ENCODE measurements around the gene RARB. TPM values are rescaled to one million over a fixed set of nuclear protein-coding genes. Genes with fewer than 3 reads are reported as not detected.
A peak's percentile ranks its signal among the peaks of the same experiment; 100 is the strongest.

Gene RARB
- total and polyA plus RNA-seq, 9 donors: 12.0 to 23.2 (median 16.1) TPM

GRCh38 chr3:25586553-25586952 is 158.5 kb downstream of the RARB start:
- Histone ChIP-seq H3K9me3 (replicated peaks; ENCODE audit: control insufficient read depth, low read depth, low read length) (peaks cover 3% of the 10 kb centered on the region), H3K27ac (ENCODE audit: low read length) (no peak overlapping the region)
- 78% methylated on average over 10 of the region's 11 CpGs for WGBS (ENCODE audit: insufficient coverage)

GRCh38 chr3:25587094-25587493 is 159.0 kb downstream of the RARB start:
- peaks cover 11% of the 10 kb centered on the region for H3K36me3 ChIP-seq (ENCODE audit: control insufficient read depth, insufficient read depth, low read length)
- no peaks in the 10 kb centered on the region for H3K27me3 ChIP-seq (ENCODE audit: control insufficient read depth, insufficient read depth, low read length)
- no peak overlapping the region for H3K27ac ChIP-seq (ENCODE audit: low read length)
- peak; percentile 38 for DNase-seq
- no peaks in the 10 kb centered on the region for H3K4me1 ChIP-seq (ENCODE audit: control insufficient read depth, insufficient read depth, low read length)
- WGBS (ENCODE audit: insufficient coverage): no CpG with 5 or more reads among the region's 1 CpG
- H3K9me3 ChIP-seq (replicated peaks; ENCODE audit: control insufficient read depth, low read depth, low read length): no peaks in the 10 kb centered on the region
- H3K4me3 ChIP-seq (ENCODE audit: low read length): no peak overlapping the region

More at GRCh38 chr3:25586553-25586952, 158.5 kb downstream of the RARB start:
- no peak overlapping the region for H3K4me3 ChIP-seq (ENCODE audit: low read length)
- H3K27me3 ChIP-seq (ENCODE audit: control insufficient read depth, insufficient read depth, low read length): no peaks in the 10 kb centered on the region
- H3K4me1 ChIP-seq (ENCODE audit: control insufficient read depth, insufficient read depth, low read length): no peaks in the 10 kb centered on the region
- no peak for DNase-seq
- peaks cover 16% of the 10 kb centered on the region for H3K36me3 ChIP-seq (ENCODE audit: control insufficient read depth, insufficient read depth, low read length)

GRCh38 chr3:25587526-25587925 is 159.5 kb downstream of the RARB start:
- 51% methylated on average over 3 of the region's 5 CpGs for WGBS (ENCODE audit: insufficient coverage)
- no peak for DNase-seq
- Histone ChIP-seq H3K27me3 (ENCODE audit: control insufficient read depth, insufficient read depth, low read length) (no peaks in the 10 kb centered on the region), H3K4me3 (ENCODE audit: low read length) (no peak overlapping the region), H3K36me3 (ENCODE audit: control insufficient read depth, insufficient read depth, low read length) (peaks cover 7% of the 10 kb centered on the region), H3K4me1 (ENCODE audit: control insufficient read depth, insufficient read depth, low read length) (peaks cover 2% of the 10 kb centered on the region), H3K27ac (ENCODE audit: low read length) (no peak overlapping the region), H3K9me3 (replicated peaks; ENCODE audit: control insufficient read depth, low read depth, low read length) (no peaks in the 10 kb centered on the region)

- no peak overlapping the region for H3K27ac ChIP-seq (ENCODE audit: low read length)
- WGBS (ENCODE audit: insufficient coverage): 100% methylated on average over 1 of the region's 2 CpGs
Observed at GRCh38 chr3:25587975-25588374, 159.9 kb downstream of the RARB start.

GRCh38 chr3:25588441-25589103 is 160.5 kb downstream of the RARB start:
- H3K36me3 ChIP-seq (ENCODE audit: control insufficient read depth, insufficient read depth, low read length): peaks cover 2% of the 10 kb centered on the region
- no peaks in the 10 kb centered on the region for H3K27me3 ChIP-seq (ENCODE audit: control insufficient read depth, insufficient read depth, low read length)
- no peak overlapping the region for H3K4me3 ChIP-seq (ENCODE audit: low read length)
- no peaks in the 10 kb centered on the region for H3K9me3 ChIP-seq (replicated peaks; ENCODE audit: control insufficient read depth, low read depth, low read length)
- WGBS (ENCODE audit: insufficient coverage): 71% methylated on average over 2 of the region's 8 CpGs
- H3K27ac ChIP-seq (ENCODE audit: low read length): no peak overlapping the region
- DNase-seq: no peak
- H3K4me1 ChIP-seq (ENCODE audit: control insufficient read depth, insufficient read depth, low read length): peaks cover 5% of the 10 kb centered on the region

More at GRCh38 chr3:25587975-25588374, 159.9 kb downstream of the RARB start:
- H3K4me1 ChIP-seq (ENCODE audit: control insufficient read depth, insufficient read depth, low read length): peaks cover 5% of the 10 kb centered on the region
- H3K36me3 ChIP-seq (ENCODE audit: control insufficient read depth, insufficient read depth, low read length): peaks cover 6% of the 10 kb centered on the region
- no peak overlapping the region for H3K4me3 ChIP-seq (ENCODE audit: low read length)
- no peak for DNase-seq
- H3K27me3 ChIP-seq (ENCODE audit: control insufficient read depth, insufficient read depth, low read length): no peaks in the 10 kb centered on the region
- H3K9me3 ChIP-seq (replicated peaks; ENCODE audit: control insufficient read depth, low read depth, low read length): no peaks in the 10 kb centered on the region

GRCh38 chr3:25589104-25589782 is 161.2 kb downstream of the RARB start:
- H3K9me3 ChIP-seq (replicated peaks; ENCODE audit: control insufficient read depth, low read depth, low read length): no peaks in the 10 kb centered on the region
- H3K4me1 ChIP-seq (ENCODE audit: control insufficient read depth, insufficient read depth, low read length): peaks cover 5% of the 10 kb centered on the region
- 98% methylated on average over 4 of the region's 4 CpGs for WGBS (ENCODE audit: insufficient coverage)
- no peak for DNase-seq
- H3K4me3 ChIP-seq (ENCODE audit: low read length): no peak overlapping the region
- no peaks in the 10 kb centered on the region for H3K27me3 ChIP-seq (ENCODE audit: control insufficient read depth, insufficient read depth, low read length)
- no peak overlapping the region for H3K27ac ChIP-seq (ENCODE audit: low read length)
- peaks cover 2% of the 10 kb centered on the region for H3K36me3 ChIP-seq (ENCODE audit: control insufficient read depth, insufficient read depth, low read length)

- 56% methylated on average over 3 of the region's 8 CpGs for WGBS (ENCODE audit: insufficient coverage)
- H3K4me3 ChIP-seq (ENCODE audit: low read length): no peak overlapping the region
- H3K9me3 ChIP-seq (replicated peaks; ENCODE audit: control insufficient read depth, low read depth, low read length): no peaks in the 10 kb centered on the region
- H3K27ac ChIP-seq (ENCODE audit: low read length): no peak overlapping the region
- H3K4me1 ChIP-seq (ENCODE audit: control insufficient read depth, insufficient read depth, low read length): peaks cover 5% of the 10 kb centered on the region
- H3K27me3 ChIP-seq (ENCODE audit: control insufficient read depth, insufficient read depth, low read length): no peaks in the 10 kb centered on the region
- H3K36me3 ChIP-seq (ENCODE audit: control insufficient read depth, insufficient read depth, low read length): peaks cover 2% of the 10 kb centered on the region
- DNase-seq: no peak
Observed at GRCh38 chr3:25589783-25590258, 161.8 kb downstream of the RARB start.

- DNase-seq: peak; percentile 52
- no peak overlapping the region for H3K4me3 ChIP-seq (ENCODE audit: low read length)
Observed at GRCh38 chr3:25592510-25592968, 164.5 kb downstream of the RARB start.

GRCh38 chr3:25593001-25593400 is 164.9 kb downstream of the RARB start:
- no peak overlapping the region for H3K27ac ChIP-seq (ENCODE audit: low read length)
- peaks cover 5% of the 10 kb centered on the region for H3K4me1 ChIP-seq (ENCODE audit: control insufficient read depth, insufficient read depth, low read length)
- no peaks in the 10 kb centered on the region for H3K9me3 ChIP-seq (replicated peaks; ENCODE audit: control insufficient read depth, low read depth, low read length)
- DNase-seq: no peak
- H3K36me3 ChIP-seq (ENCODE audit: control insufficient read depth, insufficient read depth, low read length): peaks cover 2% of the 10 kb centered on the region
- H3K4me3 ChIP-seq (ENCODE audit: low read length): no peak overlapping the region
- H3K27me3 ChIP-seq (ENCODE audit: control insufficient read depth, insufficient read depth, low read length): no peaks in the 10 kb centered on the region

More at GRCh38 chr3:25592510-25592968, 164.5 kb downstream of the RARB start:
- peak overlapping the region; percentile 2 for H3K27ac ChIP-seq (ENCODE audit: low read length)
- peaks cover 2% of the 10 kb centered on the region for H3K36me3 ChIP-seq (ENCODE audit: control insufficient read depth, insufficient read depth, low read length)
- H3K27me3 ChIP-seq (ENCODE audit: control insufficient read depth, insufficient read depth, low read length): no peaks in the 10 kb centered on the region
- 50% methylated on average over 2 of the region's 3 CpGs for WGBS (ENCODE audit: insufficient coverage)
- no peaks in the 10 kb centered on the region for H3K9me3 ChIP-seq (replicated peaks; ENCODE audit: control insufficient read depth, low read depth, low read length)
- H3K4me1 ChIP-seq (ENCODE audit: control insufficient read depth, insufficient read depth, low read length): peaks cover 5% of the 10 kb centered on the region

- DNase-seq: peak; percentile 83
- Histone ChIP-seq H3K36me3 (ENCODE audit: control insufficient read depth, insufficient read depth, low read length) (peaks cover 2% of the 10 kb centered on the region), H3K4me3 (ENCODE audit: low read length) (no peak overlapping the region), H3K27me3 (ENCODE audit: control insufficient read depth, insufficient read depth, low read length) (no peaks in the 10 kb centered on the region), H3K4me1 (ENCODE audit: control insufficient read depth, insufficient read depth, low read length) (peaks cover 5% of the 10 kb centered on the region), H3K9me3 (replicated peaks; ENCODE audit: control insufficient read depth, low read depth, low read length) (no peaks in the 10 kb centered on the region), H3K27ac (ENCODE audit: low read length) (no peak overlapping the region)
- WGBS (ENCODE audit: insufficient coverage): no CpG with 5 or more reads among the region's 1 CpG
Observed at GRCh38 chr3:25594007-25594502, 166.0 kb downstream of the RARB start.
